Stimulated activated CD8-positive, alpha-beta memory T cell treated with anti-CD3 and anti-CD28 coated beads, Interleukin-15, amount 100 ng/mL, for 4 hours (primary cell): Measurements from ENCODE around the gene ABLIM2.

ENCODE experiments used
- DNase-seq, 2 donors: peaks; one replicate each; pipeline ENCODE4 v3.0.0-alpha.2; 2020; ENCODE audit warnings: low read depth in 2 of 2

The ABLIM2 gene

GRCh38 chr4:8192748-8193738 lies 34.4 kb upstream of the ABLIM2 start:
- DNase-seq, result no peak

GRCh38 chr4:8191136-8191747 lies 32.6 kb upstream of the ABLIM2 start:
- DNase-seq, result no peak

- no peak for DNase-seq
Measured at GRCh38 chr4:8189551-8190466, 31.2 kb upstream of the ABLIM2 start.

GRCh38 chr4:8188743-8189550 lies 30.3 kb upstream of the ABLIM2 start:
- no peak for DNase-seq

GRCh38 chr4:8188085-8188484 lies 29.5 kb upstream of the ABLIM2 start:
- no peak for DNase-seq

- DNase-seq, result no peak
Measured at GRCh38 chr4:8185930-8186329, 27.3 kb upstream of the ABLIM2 start.

GRCh38 chr4:8185295-8185694 lies 26.7 kb upstream of the ABLIM2 start:
- no peak for DNase-seq

GRCh38 chr4:8184061-8184460 lies 25.4 kb upstream of the ABLIM2 start:
- no peak for DNase-seq

GRCh38 chr4:8182858-8183725 lies 24.5 kb upstream of the ABLIM2 start:
- DNase-seq, result no peak

GRCh38 chr4:8182294-8182693 lies 23.7 kb upstream of the ABLIM2 start:
- DNase-seq, result no peak

GRCh38 chr4:8181844-8182243 lies 23.2 kb upstream of the ABLIM2 start:
- no peak for DNase-seq

GRCh38 chr4:8181119-8181518 lies 22.5 kb upstream of the ABLIM2 start:
- no peak for DNase-seq

- DNase-seq, result no peak
Measured at GRCh38 chr4:8180310-8181093, 21.9 kb upstream of the ABLIM2 start.

GRCh38 chr4:8179771-8180170 lies 21.2 kb upstream of the ABLIM2 start:
- no peak for DNase-seq

- DNase-seq, result no peak
Measured at GRCh38 chr4:8179074-8179473, 20.5 kb upstream of the ABLIM2 start.

GRCh38 chr4:8177956-8178355 lies 19.3 kb upstream of the ABLIM2 start:
- no peak for DNase-seq

- no peak for DNase-seq
Measured at GRCh38 chr4:8177552-8177951, 18.9 kb upstream of the ABLIM2 start.

- DNase-seq, result no peak
Measured at GRCh38 chr4:8176547-8177399, 18.2 kb upstream of the ABLIM2 start.
